Sigmoid colon (tissue), 7 donors: ENCODE measurements around the gene ABCC4. TPM values are rescaled to one million over a fixed set of nuclear protein-coding genes. Genes with fewer than 3 reads are reported as not detected.

Source experiments
- DNase-seq: peaks from one replicate; pipeline ENCODE4 v3.0.0-alpha.2; 2019
- H3K27ac ChIP-seq, 4 donors: fragments of 200-600 bp; sonication (generic); one replicate each; pipeline ENCODE4 v1.5.1; 2016 to 2019; ENCODE audit warnings: mild to moderate bottlenecking in 1 of 4
- H3K27me3 ChIP-seq, 3 donors: fragments of 200-600 bp; sonication (generic); one replicate each; pipeline ENCODE4 v1.5.1; 2019; ENCODE audit warnings: mild to moderate bottlenecking in 1 of 3
- H3K36me3 ChIP-seq, 4 donors: fragments of 200-600 bp; sonication (generic); one replicate each; pipeline ENCODE4 v1.5.1; 2016 to 2019
- H3K4me1 ChIP-seq, 4 donors: fragments of 200-600 bp; sonication (generic); one replicate each; pipeline ENCODE4 v1.5.1; 2017 to 2019
- H3K4me3 ChIP-seq, 4 donors: fragments of 200-600 bp; sonication (generic); one replicate each; pipeline ENCODE4 v1.5.1; 2017 to 2019; ENCODE audit warnings: mild to moderate bottlenecking in 2 of 4, moderate library complexity in 1 of 4
- H3K9me3 ChIP-seq, 4 donors: fragments of 200-600 bp in 3 of 4; sonication (generic) in 3 of 4; one replicate each; pipeline versions ENCODE4 v1.5.1 to v1.6.1; 2013 to 2019
- CTCF ChIP-seq, 4 experiments: fragments of 450-650 bp in 3 of 4; fragments of 200-600 bp in 1 of 4; IDR thresholded peaks; one replicate each; pipeline ENCODE4 v1.5.1; 2016 to 2019; ENCODE audit warnings: antibody characterized with exemption in 4 of 4, mild to moderate bottlenecking in 3 of 4, moderate library complexity in 2 of 4
- EP300 ChIP-seq, 4 donors: sonication (generic); formaldehyde crosslinking; IDR thresholded peaks; one replicate each; pipeline ENCODE4 v1.6.1; 2017; ENCODE audit warnings: antibody characterized with exemption in 4 of 4
- POLR2A ChIP-seq, 2 donors: fragments of 450-650 bp; IDR thresholded peaks; one replicate each; pipeline ENCODE4 v1.6.1; 2016; ENCODE audit warnings: antibody characterized with exemption in 2 of 2, mild to moderate bottlenecking in 2 of 2, moderate library complexity in 2 of 2
- POLR2AphosphoS5 ChIP-seq, 4 donors: sonication (generic); formaldehyde crosslinking; IDR thresholded peaks; one replicate each; pipeline ENCODE4 v1.6.1; 2017; ENCODE audit warnings: antibody characterized with exemption in 4 of 4
- WGBS, 2 donors: extraction: QIAGEN DNeasy Blood & Tissue Kit; methylation state at CpG; one replicate each; pipeline ENCODE4 v1.1.7; 2013; 5-methylcytosine and 5-hydroxymethylcytosine counted together
- intact Hi-C: fragments of 100-400 bp; cut with DNase I; formaldehyde crosslinking; loops from one replicate; pipeline ENCODE4 v1.15.1; 2023
- polyA plus RNA-seq, 3 donors: library from polyadenylated mRNA; stranded (reverse); fragments of 200-250 nt; gene quantifications; one replicate each; pipeline ENCODE4 v1.2.3, GENCODE V29; 2013
- total RNA-seq, 4 donors: library from RNA; depleted of rRNA; stranded (reverse); fragments of >200 nt; gene quantifications; one replicate each; pipeline ENCODE4 v1.1.0, GENCODE V29; 2016
- donor health status: healthy with polysubstance abuse.
- donor health status: Bipolar disorder and iron deficiency.
- donor health status: healthy.

The ABCC4 gene
- total and polyA plus RNA-seq, 7 donors: 1.2 to 56.3 (median 24.3) TPM

GRCh38 chr13:95224064-95224463 is 77.2 kb downstream of the ABCC4 start:
- peaks cover 0 to 3% (median 0%) of the 10 kb centered on the region in 4 donors for H3K36me3 ChIP-seq
- no peak for TF ChIP-seq EP300 (IDR thresholded peaks at IDR 0.05)
- TF ChIP-seq POLR2AphosphoS5 (IDR thresholded peaks at IDR 0.05): no peak
- no peak for TF ChIP-seq CTCF (IDR thresholded peaks at IDR 0.05)
- no peak for TF ChIP-seq POLR2A (IDR thresholded peaks at IDR 0.05)
- 86 to 100% methylated on average over 2 of the region's 2 CpGs for WGBS, 2 donors
- H3K4me1 ChIP-seq: no peaks in the 10 kb centered on the region
- H3K27ac ChIP-seq: no peak overlapping the region
- no peak for DNase-seq
- H3K4me3 ChIP-seq: no peak overlapping the region
- no peaks in the 10 kb centered on the region for H3K27me3 ChIP-seq
- intact Hi-C loops: no loop called here
- no peaks in the 10 kb centered on the region for H3K9me3 ChIP-seq

DNA sequence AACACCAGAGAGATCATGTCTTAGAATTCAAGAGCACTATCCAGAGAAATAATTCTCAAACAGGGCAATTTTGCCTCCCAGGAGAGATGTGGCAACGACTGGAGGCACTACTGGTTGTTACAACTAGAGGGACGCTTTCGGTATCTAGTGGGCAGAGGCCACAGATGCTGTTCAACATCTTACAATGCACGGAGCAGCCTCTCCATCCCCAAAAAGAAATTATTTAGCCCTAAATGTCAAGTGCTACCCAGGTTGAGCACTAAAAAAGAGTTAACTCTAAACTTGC is 78.6 kb downstream of the ABCC4 start:
- H3K4me3 ChIP-seq: no peak overlapping the region
- DNase-seq: no peak
- no peak overlapping the region for H3K27ac ChIP-seq
- no peaks in the 10 kb centered on the region for H3K9me3 ChIP-seq
- 89 to 90% methylated on average over 4 of the region's 4 CpGs for WGBS, 2 donors
- no peaks in the 10 kb centered on the region for H3K27me3 ChIP-seq
- TF ChIP-seq POLR2AphosphoS5 (IDR thresholded peaks at IDR 0.05) (no peak), POLR2A (IDR thresholded peaks at IDR 0.05) (no peak), CTCF (IDR thresholded peaks at IDR 0.05) (no peak), EP300 (IDR thresholded peaks at IDR 0.05) (no peak)
- no peaks in the 10 kb centered on the region for H3K4me1 ChIP-seq
- intact Hi-C loops: no loop called here
- peaks cover 0 to 3% (median 0%) of the 10 kb centered on the region in 4 donors for H3K36me3 ChIP-seq

GRCh38 chr13:95221971-95222732 is 79.1 kb downstream of the ABCC4 start:
- Histone ChIP-seq H3K36me3 (peaks cover 0 to 3% (median 0%) of the 10 kb centered on the region in 4 donors), H3K27me3 (no peaks in the 10 kb centered on the region), H3K4me1 (no peaks in the 10 kb centered on the region), H3K4me3 (no peak overlapping the region), H3K9me3 (no peaks in the 10 kb centered on the region), H3K27ac (no peak overlapping the region)
- TF ChIP-seq POLR2A (IDR thresholded peaks at IDR 0.05) (no peak), EP300 (IDR thresholded peaks at IDR 0.05) (no peak), CTCF (IDR thresholded peaks at IDR 0.05) (no peak), POLR2AphosphoS5 (IDR thresholded peaks at IDR 0.05) (no peak)
- WGBS, 2 donors: 62 to 70% methylated on average over 8 of the region's 8 CpGs
- DNase-seq: no peak
- intact Hi-C loops: no loop called here

GRCh38 chr13:95220611-95221010 is 80.6 kb downstream of the ABCC4 start:
- DNase-seq: no peak
- no peak for TF ChIP-seq CTCF (IDR thresholded peaks at IDR 0.05)
- TF ChIP-seq EP300 (IDR thresholded peaks at IDR 0.05): no peak
- no peak for TF ChIP-seq POLR2A (IDR thresholded peaks at IDR 0.05)
- no peak for TF ChIP-seq POLR2AphosphoS5 (IDR thresholded peaks at IDR 0.05)

More at GRCh38 chr13:95220611-95221010, 80.6 kb downstream of the ABCC4 start:
- 82 to 96% methylated on average over 1 of the region's 1 CpG for WGBS, 2 donors
- Histone ChIP-seq H3K4me1 (no peaks in the 10 kb centered on the region), H3K4me3 (no peak overlapping the region), H3K9me3 (no peaks in the 10 kb centered on the region), H3K27me3 (no peaks in the 10 kb centered on the region), H3K27ac (no peak overlapping the region), H3K36me3 (peaks cover 0 to 3% (median 0%) of the 10 kb centered on the region in 4 donors)
- intact Hi-C loops: no loop called here
